Natural killer cell (primary cell): ENCODE data around the gene E2F6. TPM values are rescaled to one million over a fixed set of nuclear protein-coding genes. Genes with fewer than 3 reads are reported as not detected.
A peak's percentile ranks its signal among the peaks of the same experiment; 100 is the strongest.

ENCODE experiments used
- ATAC-seq, 3 donors: fragments of 150-1000 bp in 2 of 3; fragments of 200-7000 bp in 1 of 3; cut with Tn5 transposase; 1 replicate in 1 of 3; 2 replicates in 2 of 3; pipeline ENCODE4 v1.10.0; 2021; ENCODE audit warnings: mild to moderate bottlenecking in 2 of 3, moderate library complexity in 2 of 3
- DNase-seq, 2 donors: peaks; one replicate each; pipeline versions ENCODE4 v3.0.0 to v3.0.0-alpha.2; 2013 to 2021; ENCODE audit warnings: mixed read lengths in 1 of 2
- H3K27ac ChIP-seq: one replicate; pipeline ENCODE4 v1.5.1; 2013; ENCODE audit warnings: mild to moderate bottlenecking, low read length
- H3K27me3 ChIP-seq: one replicate; pipeline ENCODE4 v1.6.1; 2013; ENCODE audit warnings: low read length; ENCODE audit not compliant: control insufficient read depth, insufficient read depth
- H3K36me3 ChIP-seq: one replicate; pipeline ENCODE4 v1.6.1; 2013; ENCODE audit warnings: low read length; ENCODE audit not compliant: control insufficient read depth, insufficient read depth
- H3K4me1 ChIP-seq: one replicate; pipeline ENCODE4 v1.6.1; 2013; ENCODE audit warnings: low read length; ENCODE audit not compliant: control insufficient read depth, insufficient read depth
- H3K4me3 ChIP-seq: one replicate; pipeline ENCODE4 v1.5.1; 2013; ENCODE audit warnings: low read length
- H3K9me3 ChIP-seq: one replicate; pipeline ENCODE4 v1.6.1; 2013; ENCODE audit warnings: low read length; ENCODE audit not compliant: control insufficient read depth, insufficient read depth
- H3K27ac Mint-ChIP-seq, 2 donors: one replicate each; pipeline ENCODE4 v1.8.0; 2022; ENCODE audit warnings: mild to moderate bottlenecking in 2 of 2, mixed read lengths in 2 of 2, moderate library complexity in 1 of 2
- H3K27me3 Mint-ChIP-seq, 2 donors: one replicate each; pipeline ENCODE4 v1.8.0; 2022; ENCODE audit warnings: low read depth in 2 of 2, mixed read lengths in 2 of 2
- H3K36me3 Mint-ChIP-seq: one replicate; pipeline ENCODE4 v1.8.0; 2022; ENCODE audit warnings: mixed read lengths
- H3K4me1 Mint-ChIP-seq, 2 donors: one replicate each; pipeline ENCODE4 v1.8.0; 2022; ENCODE audit warnings: mixed read lengths in 2 of 2
- H3K4me3 Mint-ChIP-seq: one replicate; pipeline ENCODE4 v1.8.0; 2022; ENCODE audit warnings: mild to moderate bottlenecking, moderate library complexity, mixed read lengths
- H3K9me3 Mint-ChIP-seq, 2 donors: one replicate each; pipeline ENCODE4 v1.8.0; 2022; ENCODE audit warnings: mixed read lengths in 2 of 2
- WGBS: methylation state at CpG from one replicate; pipeline ENCODE4 v1.1.7; 2013; ENCODE audit warnings: missing lambda C conversion rate; ENCODE audit not compliant: insufficient coverage; 5-methylcytosine and 5-hydroxymethylcytosine counted together
- intact Hi-C: fragments of 100-400 bp; cut with micrococcal nuclease; formaldehyde crosslinking; loops from one replicate; pipeline ENCODE4 v1.14.2; 2022
- total RNA-seq, 4 donors: library from RNA; stranded (reverse); fragments of 120-200 nt in 1 of 4; gene quantifications; one replicate each; pipeline versions ENCODE4 v1.2.3 to v1.2.4, GENCODE V29; 2013 to 2022
- TF ChIP-seq, protein P1 (sequence below): fragments of 200-600 bp; IDR thresholded peaks from one replicate; pipeline ENCODE4 v1.8.0; 2022; ENCODE audit warnings: antibody characterized with exemption

E2F6 gene
- total RNA-seq, 3 donors from 2014 or later (not counting 1 experiment from before 2014, with no cell fraction given) = 4.6 to 9.6 (median 8.3) TPM

DNA sequence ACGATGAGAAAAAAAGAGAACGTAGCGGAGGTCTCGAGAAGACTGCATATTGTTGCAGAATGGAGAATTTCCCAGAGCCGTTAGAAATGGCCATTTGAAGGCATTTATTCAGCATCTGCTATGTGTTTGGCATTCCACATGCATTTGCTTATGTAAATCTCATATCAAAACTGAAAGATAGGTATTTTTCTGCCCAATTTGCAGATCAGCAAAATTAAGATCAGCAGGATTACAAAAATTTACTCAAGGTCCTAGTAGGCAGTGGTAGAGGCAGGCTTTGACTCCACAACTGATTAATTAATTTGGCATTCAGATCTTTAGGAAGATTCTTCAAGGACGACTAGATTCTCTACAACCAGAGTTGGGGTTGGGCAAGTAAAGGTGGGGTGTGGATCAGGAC, 1.8 kb upstream of the E2F6 start:
- intact Hi-C loops = loop anchor here (5.0 kb wide), 1 partner anchor 310 kb away; the partner anchor contains the start of gene SLC66A3
- Histone ChIP-seq H3K36me3 (no peaks in the 10 kb centered on the region), H3K4me3 (no peak overlapping the region), H3K4me1 (peaks cover 13% of the 10 kb centered on the region), H3K27me3 (no peaks in the 10 kb centered on the region), H3K27ac (no peak overlapping the region), H3K9me3 (no peaks in the 10 kb centered on the region)
- no peak for ATAC-seq
- no peaks in the 10 kb centered on the region for H3K27me3 Mint-ChIP-seq
- no peaks in the 10 kb centered on the region for H3K36me3 Mint-ChIP-seq
- H3K27ac Mint-ChIP-seq = no peak overlapping the region
- WGBS = 93% methylated on average over 6 of the region's 6 CpGs
- H3K4me3 Mint-ChIP-seq = peak overlapping the region; percentile 41
- peaks cover 19 to 54% of the 10 kb centered on the region in 2 donors for H3K4me1 Mint-ChIP-seq
- H3K9me3 Mint-ChIP-seq = no peaks in the 10 kb centered on the region
- DNase-seq = no peak
- TF ChIP-seq, protein P1, sequence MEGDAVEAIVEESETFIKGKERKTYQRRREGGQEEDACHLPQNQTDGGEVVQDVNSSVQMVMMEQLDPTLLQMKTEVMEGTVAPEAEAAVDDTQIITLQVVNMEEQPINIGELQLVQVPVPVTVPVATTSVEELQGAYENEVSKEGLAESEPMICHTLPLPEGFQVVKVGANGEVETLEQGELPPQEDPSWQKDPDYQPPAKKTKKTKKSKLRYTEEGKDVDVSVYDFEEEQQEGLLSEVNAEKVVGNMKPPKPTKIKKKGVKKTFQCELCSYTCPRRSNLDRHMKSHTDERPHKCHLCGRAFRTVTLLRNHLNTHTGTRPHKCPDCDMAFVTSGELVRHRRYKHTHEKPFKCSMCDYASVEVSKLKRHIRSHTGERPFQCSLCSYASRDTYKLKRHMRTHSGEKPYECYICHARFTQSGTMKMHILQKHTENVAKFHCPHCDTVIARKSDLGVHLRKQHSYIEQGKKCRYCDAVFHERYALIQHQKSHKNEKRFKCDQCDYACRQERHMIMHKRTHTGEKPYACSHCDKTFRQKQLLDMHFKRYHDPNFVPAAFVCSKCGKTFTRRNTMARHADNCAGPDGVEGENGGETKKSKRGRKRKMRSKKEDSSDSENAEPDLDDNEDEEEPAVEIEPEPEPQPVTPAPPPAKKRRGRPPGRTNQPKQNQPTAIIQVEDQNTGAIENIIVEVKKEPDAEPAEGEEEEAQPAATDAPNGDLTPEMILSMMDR = no peak

DNA sequence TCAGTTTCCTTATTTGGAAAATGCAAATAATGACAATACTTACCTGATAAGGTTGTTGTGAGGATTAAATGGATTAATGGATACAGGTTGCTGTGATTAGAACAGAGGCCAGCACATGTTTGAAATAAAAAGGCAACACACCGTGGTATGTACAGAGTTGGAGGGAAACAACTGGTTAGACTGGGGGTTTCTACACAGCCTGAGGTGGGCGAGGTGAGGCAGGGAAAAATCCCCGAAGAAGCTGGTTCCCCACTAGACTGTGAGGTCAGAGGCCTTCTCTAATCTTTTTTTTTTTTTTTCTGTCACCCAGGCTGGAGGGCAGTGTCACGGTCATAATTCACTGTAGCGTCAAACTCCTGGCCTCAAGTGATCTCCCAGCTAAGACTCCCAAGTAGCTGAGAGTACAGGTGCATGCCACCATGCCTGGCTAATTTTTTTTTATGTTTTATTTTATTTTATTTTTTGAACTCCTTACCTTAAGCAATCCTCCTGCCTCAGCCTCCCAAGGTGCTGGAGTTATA, 1.2 kb upstream of the E2F6 start:
- Histone ChIP-seq H3K4me3 (no peak overlapping the region), H3K9me3 (no peaks in the 10 kb centered on the region), H3K27ac (no peak overlapping the region), H3K36me3 (no peaks in the 10 kb centered on the region), H3K27me3 (no peaks in the 10 kb centered on the region), H3K4me1 (peaks cover 13% of the 10 kb centered on the region)
- 83% methylated on average over 5 of the region's 5 CpGs for WGBS
- H3K9me3 Mint-ChIP-seq = no peaks in the 10 kb centered on the region
- H3K36me3 Mint-ChIP-seq = no peaks in the 10 kb centered on the region
- TF ChIP-seq, protein P1 = no peak
- H3K27me3 Mint-ChIP-seq = no peaks in the 10 kb centered on the region
- peaks cover 19 to 54% of the 10 kb centered on the region in 2 donors for H3K4me1 Mint-ChIP-seq
- peak overlapping the region; percentile 99 for H3K4me3 Mint-ChIP-seq
- ATAC-seq (no peak), DNase-seq (peak in 1 of 2 donors; percentile 22)
- intact Hi-C loops = loop anchor here (5.0 kb wide), 1 partner anchor 310 kb away; the partner anchor contains the start of gene SLC66A3
- H3K27ac Mint-ChIP-seq = peak overlapping the region; percentile 83 to 88

DNA sequence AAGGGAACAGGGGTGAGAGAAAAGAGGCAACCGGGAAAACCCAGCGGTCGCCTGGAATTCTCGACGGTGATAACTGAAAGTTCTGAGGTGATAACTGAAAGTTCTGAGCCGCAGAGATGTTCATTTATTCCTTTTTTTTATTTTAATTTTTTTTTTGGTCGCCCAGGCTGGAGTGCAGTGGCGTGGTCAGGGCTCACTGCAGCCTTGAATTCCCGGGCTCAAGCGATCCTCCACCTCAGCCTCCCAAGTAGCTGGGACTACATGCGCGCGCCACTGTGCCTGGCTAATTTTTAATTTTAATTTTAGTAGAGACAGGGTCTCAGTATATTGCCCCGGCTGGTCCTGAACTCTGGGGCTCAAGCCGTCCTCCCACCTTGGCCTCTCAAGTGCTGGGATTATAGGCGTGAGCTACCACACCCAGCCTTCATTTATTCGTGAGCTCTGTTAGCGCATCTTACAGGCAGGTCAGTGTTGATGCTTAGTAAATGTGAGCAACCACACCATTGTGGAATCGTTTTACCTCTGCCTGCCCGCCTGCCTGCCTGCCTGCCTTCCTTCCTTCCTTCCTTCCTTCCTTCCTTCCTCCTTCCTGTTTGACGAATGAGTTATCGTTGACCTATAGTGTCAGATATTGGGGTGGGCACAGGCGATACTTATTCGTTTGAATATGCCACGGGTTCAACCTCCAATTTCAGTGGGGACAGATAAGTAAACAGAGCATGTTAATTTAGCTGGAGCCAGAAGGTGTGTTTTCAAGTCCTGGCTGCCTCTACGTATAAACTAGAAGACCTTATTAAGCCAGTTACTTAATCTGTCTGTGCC, 557 bp upstream of the E2F6 start:
- no peaks in the 10 kb centered on the region for H3K27me3 Mint-ChIP-seq
- Histone ChIP-seq H3K9me3 (no peaks in the 10 kb centered on the region), H3K4me3 (peak overlapping the region; percentile 82), H3K4me1 (peaks cover 13% of the 10 kb centered on the region), H3K27ac (peak overlapping the region; percentile 62), H3K36me3 (no peaks in the 10 kb centered on the region), H3K27me3 (no peaks in the 10 kb centered on the region)
- no peaks in the 10 kb centered on the region for H3K36me3 Mint-ChIP-seq
- peak overlapping the region; percentile 83 to 88 for H3K27ac Mint-ChIP-seq
- ATAC-seq (no peak), DNase-seq (peak in 1 of 2 donors; percentile 23)
- intact Hi-C loops = loop anchor here (5.0 kb wide), 1 partner anchor 309 kb away; the partner anchor contains the start of gene SLC66A3
- TF ChIP-seq, protein P1 = no peak
- peaks cover 19 to 47% of the 10 kb centered on the region in 2 donors for H3K4me1 Mint-ChIP-seq
- H3K4me3 Mint-ChIP-seq = peak overlapping the region; percentile 99
- H3K9me3 Mint-ChIP-seq = no peaks in the 10 kb centered on the region
- WGBS = 21% methylated on average over 26 of the region's 26 CpGs
